ENCODE data around the gene ATOH8. TPM values are rescaled to one million over a fixed set of nuclear protein-coding genes. Genes with fewer than 3 reads are reported as not detected.

Gene ATOH8
- total RNA-seq, 1 experiment from 2014 or later, result 0.81 TPM

DNA sequence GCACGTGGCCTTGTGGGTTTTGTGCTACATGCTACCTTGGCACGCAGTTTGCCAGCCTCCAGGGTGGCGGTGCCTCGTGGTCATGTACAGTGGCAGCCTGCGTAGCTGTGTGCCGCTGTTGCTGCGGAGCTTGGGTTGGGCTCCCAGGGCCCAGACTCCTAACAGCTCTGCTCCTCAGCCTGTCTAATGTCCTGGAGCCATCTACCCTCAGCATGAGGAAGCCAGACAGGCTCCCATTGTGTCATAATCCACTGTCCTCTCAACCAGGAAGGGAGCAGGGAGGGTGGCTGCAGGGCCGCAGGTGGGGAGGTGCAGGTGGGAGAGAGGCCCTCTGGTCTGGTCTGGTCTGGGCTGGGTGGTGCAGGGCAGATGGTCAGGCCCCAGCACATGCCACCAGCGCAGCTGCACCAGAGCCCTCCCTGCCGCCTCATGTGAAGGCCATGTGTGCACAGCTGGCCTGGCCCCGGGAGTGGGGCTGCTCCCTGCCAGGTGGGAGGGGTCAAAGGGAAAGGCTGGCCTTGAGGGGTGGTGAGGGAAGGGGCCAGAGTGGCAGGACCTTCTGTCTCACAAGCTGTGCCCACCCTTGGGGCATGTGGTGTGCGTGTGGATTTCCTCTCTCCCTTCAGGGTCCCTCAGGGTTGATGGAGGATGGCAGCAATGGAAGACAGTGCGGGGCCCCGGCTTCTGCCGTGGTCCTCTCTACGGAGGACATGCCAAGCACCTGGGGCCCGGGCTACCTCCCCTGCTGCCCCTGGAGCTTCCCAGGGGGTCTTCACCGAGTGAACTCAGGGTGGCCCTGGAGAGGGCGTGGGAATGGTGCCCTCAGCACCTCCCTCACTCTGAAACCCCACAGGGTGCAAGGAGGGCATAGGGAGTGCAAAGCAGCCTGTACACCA, 4.8 kb downstream of the ATOH8 start:
- no peak for TF ChIP-seq HMGA2 (CRISPR knock-in tag; IDR thresholded peaks at IDR 0.05)
- no peak for TF ChIP-seq ZNF121 (CRISPR knock-in tag; IDR thresholded peaks at IDR 0.05)
- TF ChIP-seq, protein P1, sequence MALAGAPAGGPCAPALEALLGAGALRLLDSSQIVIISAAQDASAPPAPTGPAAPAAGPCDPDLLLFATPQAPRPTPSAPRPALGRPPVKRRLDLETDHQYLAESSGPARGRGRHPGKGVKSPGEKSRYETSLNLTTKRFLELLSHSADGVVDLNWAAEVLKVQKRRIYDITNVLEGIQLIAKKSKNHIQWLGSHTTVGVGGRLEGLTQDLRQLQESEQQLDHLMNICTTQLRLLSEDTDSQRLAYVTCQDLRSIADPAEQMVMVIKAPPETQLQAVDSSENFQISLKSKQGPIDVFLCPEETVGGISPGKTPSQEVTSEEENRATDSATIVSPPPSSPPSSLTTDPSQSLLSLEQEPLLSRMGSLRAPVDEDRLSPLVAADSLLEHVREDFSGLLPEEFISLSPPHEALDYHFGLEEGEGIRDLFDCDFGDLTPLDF (CRISPR knock-in tag; IDR thresholded peaks at IDR 0.05), result no peak
- no peak for TF ChIP-seq NFATC4 (CRISPR knock-in tag; IDR thresholded peaks at IDR 0.05)
- ATAC-seq (no peak), DNase-seq (ENCODE audit: low spot score) (no peak)
- ChIA-PET CTCF (interaction anchor here (0.5 to 8.7 kb wide), 4 partner anchors 7 to 18 kb away, joined by 3 to 64 read pairs (median 6); partner anchors contain the start of gene ATOH8), POLR2A (no interaction called here)
- Mint-ChIP-seq H3K4me1 (peaks cover 8% of the 10 kb centered on the region), H3K9me3 (no peaks in the 10 kb centered on the region), H3K27ac (no peak overlapping the region), H3K4me3 (no peak overlapping the region), H3K27me3 (ENCODE audit: low read depth) (peaks cover 52% of the 10 kb centered on the region), H3K36me3 (no peaks in the 10 kb centered on the region)

DNA sequence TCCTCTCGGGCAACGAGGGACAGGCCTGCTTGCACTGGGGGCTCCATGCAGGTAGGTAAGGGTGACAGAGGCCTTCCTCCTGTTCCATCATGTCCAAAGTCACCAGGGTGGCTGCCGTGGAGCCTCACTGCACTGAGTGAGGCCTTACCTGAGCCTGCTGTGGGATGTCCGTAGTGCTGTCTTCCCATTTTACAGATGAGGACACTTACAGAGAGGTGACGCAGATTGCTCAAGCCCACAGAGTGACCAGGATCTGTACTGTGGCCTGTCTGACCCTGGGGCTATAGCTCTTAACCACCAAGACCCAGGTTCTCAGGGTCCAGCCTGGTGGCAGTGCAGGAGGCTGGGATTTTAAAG, 5.4 kb downstream of the ATOH8 start:
- ATAC-seq (no peak), DNase-seq (ENCODE audit: low spot score) (no peak)
- H3K27ac Mint-ChIP-seq, result no peak overlapping the region
- H3K4me3 Mint-ChIP-seq, result no peak overlapping the region
- CTCF ChIA-PET, result interaction anchor here (2.4 to 8.7 kb wide), 2 partner anchors 7 to 10 kb away, joined by 9 to 64 read pairs; partner anchors contain the start of gene ATOH8
- H3K9me3 Mint-ChIP-seq, result no peaks in the 10 kb centered on the region
- H3K4me1 Mint-ChIP-seq, result peaks cover 8% of the 10 kb centered on the region
- POLR2A ChIA-PET, result no interaction called here
- TF ChIP-seq RELA (CRISPR knock-in tag; IDR thresholded peaks at IDR 0.05; ENCODE audit: borderline replicate concordance) (no peak), ZNF121 (CRISPR knock-in tag; IDR thresholded peaks at IDR 0.05) (no peak), NFYB (CRISPR knock-in tag; conservative IDR thresholded peaks at IDR 0.05; ENCODE audit: low read depth) (no peak), GRHL2 (CRISPR knock-in tag; IDR thresholded peaks at IDR 0.05; ENCODE audit: insufficient replicate concordance, severe bottlenecking) (no peak), OVOL2 (CRISPR knock-in tag; IDR thresholded peaks at IDR 0.05; ENCODE audit: borderline replicate concordance) (no peak), ZNF219 (CRISPR knock-in tag; IDR thresholded peaks at IDR 0.05; ENCODE audit: borderline replicate concordance) (no peak), NR3C1 (CRISPR knock-in tag; conservative IDR thresholded peaks at IDR 0.05; ENCODE audit: low read depth) (no peak), TP53 (CRISPR knock-in tag; IDR thresholded peaks at IDR 0.05) (no peak), ETV6 (CRISPR knock-in tag; IDR thresholded peaks at IDR 0.05) (no peak), CREM (CRISPR knock-in tag; IDR thresholded peaks at IDR 0.05) (no peak), HMGA2 (CRISPR knock-in tag; IDR thresholded peaks at IDR 0.05) (no peak), ZBTB21 (CRISPR knock-in tag; IDR thresholded peaks at IDR 0.05; ENCODE audit: borderline replicate concordance) (no peak), ZNF317 (CRISPR knock-in tag; IDR thresholded peaks at IDR 0.05; ENCODE audit: borderline replicate concordance, low read depth) (no peak)
- TF ChIP-seq, protein P2, sequence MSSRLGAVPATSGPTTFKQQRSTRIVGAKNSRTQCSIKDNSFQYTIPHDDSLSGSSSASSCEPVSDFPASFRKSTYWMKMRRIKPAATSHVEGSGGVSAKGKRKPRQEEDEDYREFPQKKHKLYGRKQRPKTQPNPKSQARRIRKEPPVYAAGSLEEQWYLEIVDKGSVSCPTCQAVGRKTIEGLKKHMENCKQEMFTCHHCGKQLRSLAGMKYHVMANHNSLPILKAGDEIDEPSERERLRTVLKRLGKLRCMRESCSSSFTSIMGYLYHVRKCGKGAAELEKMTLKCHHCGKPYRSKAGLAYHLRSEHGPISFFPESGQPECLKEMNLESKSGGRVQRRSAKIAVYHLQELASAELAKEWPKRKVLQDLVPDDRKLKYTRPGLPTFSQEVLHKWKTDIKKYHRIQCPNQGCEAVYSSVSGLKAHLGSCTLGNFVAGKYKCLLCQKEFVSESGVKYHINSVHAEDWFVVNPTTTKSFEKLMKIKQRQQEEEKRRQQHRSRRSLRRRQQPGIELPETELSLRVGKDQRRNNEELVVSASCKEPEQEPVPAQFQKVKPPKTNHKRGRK (CRISPR knock-in tag; IDR thresholded peaks at IDR 0.05; ENCODE audit: borderline replicate concordance), result no peak
- TF ChIP-seq, protein P3, sequence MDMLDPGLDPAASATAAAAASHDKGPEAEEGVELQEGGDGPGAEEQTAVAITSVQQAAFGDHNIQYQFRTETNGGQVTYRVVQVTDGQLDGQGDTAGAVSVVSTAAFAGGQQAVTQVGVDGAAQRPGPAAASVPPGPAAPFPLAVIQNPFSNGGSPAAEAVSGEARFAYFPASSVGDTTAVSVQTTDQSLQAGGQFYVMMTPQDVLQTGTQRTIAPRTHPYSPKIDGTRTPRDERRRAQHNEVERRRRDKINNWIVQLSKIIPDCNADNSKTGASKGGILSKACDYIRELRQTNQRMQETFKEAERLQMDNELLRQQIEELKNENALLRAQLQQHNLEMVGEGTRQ (CRISPR knock-in tag; IDR thresholded peaks at IDR 0.05), result no peak
- TF ChIP-seq, protein P4, sequence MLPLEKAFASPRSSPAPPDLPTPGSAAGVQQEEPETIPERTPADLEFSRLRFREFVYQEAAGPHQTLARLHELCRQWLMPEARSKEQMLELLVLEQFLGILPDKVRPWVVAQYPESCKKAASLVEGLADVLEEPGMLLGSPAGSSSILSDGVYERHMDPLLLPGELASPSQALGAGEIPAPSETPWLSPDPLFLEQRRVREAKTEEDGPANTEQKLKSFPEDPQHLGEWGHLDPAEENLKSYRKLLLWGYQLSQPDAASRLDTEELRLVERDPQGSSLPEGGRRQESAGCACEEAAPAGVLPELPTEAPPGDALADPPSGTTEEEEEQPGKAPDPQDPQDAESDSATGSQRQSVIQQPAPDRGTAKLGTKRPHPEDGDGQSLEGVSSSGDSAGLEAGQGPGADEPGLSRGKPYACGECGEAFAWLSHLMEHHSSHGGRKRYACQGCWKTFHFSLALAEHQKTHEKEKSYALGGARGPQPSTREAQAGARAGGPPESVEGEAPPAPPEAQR (CRISPR knock-in tag; IDR thresholded peaks at IDR 0.05), result no peak
- TF ChIP-seq, protein P5, sequence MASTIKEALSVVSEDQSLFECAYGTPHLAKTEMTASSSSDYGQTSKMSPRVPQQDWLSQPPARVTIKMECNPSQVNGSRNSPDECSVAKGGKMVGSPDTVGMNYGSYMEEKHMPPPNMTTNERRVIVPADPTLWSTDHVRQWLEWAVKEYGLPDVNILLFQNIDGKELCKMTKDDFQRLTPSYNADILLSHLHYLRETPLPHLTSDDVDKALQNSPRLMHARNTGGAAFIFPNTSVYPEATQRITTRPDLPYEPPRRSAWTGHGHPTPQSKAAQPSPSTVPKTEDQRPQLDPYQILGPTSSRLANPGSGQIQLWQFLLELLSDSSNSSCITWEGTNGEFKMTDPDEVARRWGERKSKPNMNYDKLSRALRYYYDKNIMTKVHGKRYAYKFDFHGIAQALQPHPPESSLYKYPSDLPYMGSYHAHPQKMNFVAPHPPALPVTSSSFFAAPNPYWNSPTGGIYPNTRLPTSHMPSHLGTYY (CRISPR knock-in tag; IDR thresholded peaks at IDR 0.05), result no peak
- TF ChIP-seq, protein P6, sequence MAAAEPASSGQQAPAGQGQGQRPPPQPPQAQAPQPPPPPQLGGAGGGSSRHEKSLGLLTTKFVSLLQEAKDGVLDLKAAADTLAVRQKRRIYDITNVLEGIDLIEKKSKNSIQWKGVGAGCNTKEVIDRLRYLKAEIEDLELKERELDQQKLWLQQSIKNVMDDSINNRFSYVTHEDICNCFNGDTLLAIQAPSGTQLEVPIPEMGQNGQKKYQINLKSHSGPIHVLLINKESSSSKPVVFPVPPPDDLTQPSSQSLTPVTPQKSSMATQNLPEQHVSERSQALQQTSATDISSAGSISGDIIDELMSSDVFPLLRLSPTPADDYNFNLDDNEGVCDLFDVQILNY (CRISPR knock-in tag; IDR thresholded peaks at IDR 0.05), result no peak
- TF ChIP-seq, protein P7, sequence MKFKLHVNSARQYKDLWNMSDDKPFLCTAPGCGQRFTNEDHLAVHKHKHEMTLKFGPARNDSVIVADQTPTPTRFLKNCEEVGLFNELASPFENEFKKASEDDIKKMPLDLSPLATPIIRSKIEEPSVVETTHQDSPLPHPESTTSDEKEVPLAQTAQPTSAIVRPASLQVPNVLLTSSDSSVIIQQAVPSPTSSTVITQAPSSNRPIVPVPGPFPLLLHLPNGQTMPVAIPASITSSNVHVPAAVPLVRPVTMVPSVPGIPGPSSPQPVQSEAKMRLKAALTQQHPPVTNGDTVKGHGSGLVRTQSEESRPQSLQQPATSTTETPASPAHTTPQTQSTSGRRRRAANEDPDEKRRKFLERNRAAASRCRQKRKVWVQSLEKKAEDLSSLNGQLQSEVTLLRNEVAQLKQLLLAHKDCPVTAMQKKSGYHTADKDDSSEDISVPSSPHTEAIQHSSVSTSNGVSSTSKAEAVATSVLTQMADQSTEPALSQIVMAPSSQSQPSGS (CRISPR knock-in tag; IDR thresholded peaks at IDR 0.05; ENCODE audit: borderline replicate concordance, low read depth), result no peak
- TF ChIP-seq, protein P8, sequence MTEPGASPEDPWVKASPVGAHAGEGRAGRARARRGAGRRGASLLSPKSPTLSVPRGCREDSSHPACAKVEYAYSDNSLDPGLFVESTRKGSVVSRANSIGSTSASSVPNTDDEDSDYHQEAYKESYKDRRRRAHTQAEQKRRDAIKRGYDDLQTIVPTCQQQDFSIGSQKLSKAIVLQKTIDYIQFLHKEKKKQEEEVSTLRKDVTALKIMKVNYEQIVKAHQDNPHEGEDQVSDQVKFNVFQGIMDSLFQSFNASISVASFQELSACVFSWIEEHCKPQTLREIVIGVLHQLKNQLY (CRISPR knock-in tag; IDR thresholded peaks at IDR 0.05), result no peak
- no peaks in the 10 kb centered on the region for H3K36me3 Mint-ChIP-seq
- peaks cover 51% of the 10 kb centered on the region for H3K27me3 Mint-ChIP-seq (ENCODE audit: low read depth)
